Adrenal gland (tissue), 12 donors: ENCODE results near the gene FKBP10. TPM values are rescaled to one million over a fixed set of nuclear protein-coding genes. Genes with fewer than 3 reads are reported as not detected.
A peak's percentile ranks its signal among the peaks of the same experiment; 100 is the strongest.

Experiments
- DNase-seq, 7 donors: peaks; one replicate each; pipeline ENCODE4 v3.0.0-alpha.2; 2019 to 2020
- H3K27ac ChIP-seq, 5 donors: fragments of 200-600 bp; sonication (generic) in 4 of 5; 1 replicate in 3 of 5; 2 replicates in 2 of 5; pipeline versions ENCODE4 v1.5.1 to v1.8.0; 2016 to 2020; ENCODE audit warnings: mild to moderate bottlenecking in 1 of 5
- H3K27me3 ChIP-seq: fragments of 200-600 bp; 2 replicates; pipeline ENCODE4 v1.8.0; 2021
- H3K36me3 ChIP-seq, 2 donors: fragments of 200-600 bp; replicated peaks in 1 of 2; 1 replicate in 1 of 2; 2 replicates in 1 of 2; pipeline versions ENCODE4 v1.5.1 to v1.8.0; 2018 to 2022
- H3K4me1 ChIP-seq, 2 donors: fragments of 200-600 bp; replicated peaks in 1 of 2; 1 replicate in 1 of 2; 2 replicates in 1 of 2; pipeline versions ENCODE4 v1.5.1 to v1.8.0; 2018 to 2021
- H3K4me3 ChIP-seq, 4 donors: fragments of 200-600 bp; sonication (generic) in 3 of 4; one replicate each; pipeline ENCODE4 v1.5.1; 2016 to 2018
- H3K9me3 ChIP-seq, 3 donors: fragments of 200-600 bp; sonication (generic) in 1 of 3; replicated peaks in 1 of 3; 1 replicate in 2 of 3; 2 replicates in 1 of 3; pipeline versions ENCODE4 v1.5.1 to v1.8.0; 2016 to 2021
- CTCF ChIP-seq, 6 experiments: fragments of 450-650 bp in 4 of 6; fragments of 200-600 bp in 2 of 6; sonication (generic) in 1 of 6; IDR thresholded peaks; 1 replicate in 5 of 6; 2 replicates in 1 of 6; pipeline versions ENCODE4 v1.5.1 to v1.8.0; 2016 to 2021; ENCODE audit warnings: antibody characterized with exemption in 6 of 6, mild to moderate bottlenecking in 2 of 6, moderate library complexity in 1 of 6
- POLR2A ChIP-seq, 2 donors: fragments of 450-650 bp; IDR thresholded peaks; one replicate each; pipeline ENCODE4 v1.6.1; 2017; ENCODE audit warnings: antibody characterized with exemption in 2 of 2, mild to moderate bottlenecking in 2 of 2, moderate library complexity in 1 of 2
- WGBS, 4 donors: extraction: QIAGEN DNeasy Blood & Tissue Kit in 2 of 4; methylation state at CpG; one replicate each; pipeline versions ENCODE4 v1.1.5 to v1.1.7; 2013 to 2017; 5-methylcytosine and 5-hydroxymethylcytosine counted together
- intact Hi-C, 2 donors: fragments of 100-400 bp; cut with DNase I; formaldehyde crosslinking; loops; one replicate each; pipeline versions ENCODE4 v1.14.1 to v1.15.0; 2022 to 2023
- polyA plus RNA-seq, 3 donors: library from polyadenylated mRNA; stranded (reverse); fragments of 200-250 nt in 2 of 3; fragments of 350-450 nt in 1 of 3; fragmentation: Illumina TruSeq in 1 of 3; extraction: RNeasy Lipid Tissue Mini Kit (QIAGEN cat#74804) in 1 of 3; gene quantifications; one replicate each; pipeline ENCODE4 v1.2.3, GENCODE V29; 2013 to 2014
- total RNA-seq, 9 donors: library from RNA; depleted of rRNA in 4 of 9; stranded (reverse); fragments of >200 nt in 4 of 9; fragments of 120-200 nt in 1 of 9; fragmentation: NEBNext Ultra II Directional in 1 of 9; extraction: Animal tissue kit (Norgen Biotek cat#: 25700) in 1 of 9; gene quantifications; one replicate each; pipeline versions ENCODE4 v1.1.0 to v1.2.4, GENCODE V29; 2013 to 2023
- donor health status: healthy with polysubstance abuse.
- donor health status: Bipolar disorder and iron deficiency.
- donor health status: DM: yes; HTN: yes; CAD: no.
- donor health status: DM: no; HTN: no; CAD: no.
- donor health status: DM: no; HTN: no; CAD: no.
- donor health status: DM: yes; HTN: yes; CAD: no.

The FKBP10 gene
- total and polyA plus RNA-seq, 12 donors = 28.4 to 244 (median 88.4) TPM

- Histone ChIP-seq H3K4me3 (no peak overlapping the region), H3K27ac (peak overlapping the region; percentile 46 to 85 (median 74)), H3K27me3 (no peaks in the 10 kb centered on the region), H3K36me3 (no peaks in the 10 kb centered on the region), H3K9me3 (no peaks in the 10 kb centered on the region), H3K4me1 (peaks cover 4 to 35% of the 10 kb centered on the region in 2 donors)
- peak; percentile 63 to 90 (median 75) for DNase-seq
- intact Hi-C loops = no loop called here
- TF ChIP-seq POLR2A (IDR thresholded peaks at IDR 0.05) (peak in 1 of 2 donors; percentile 26), CTCF (IDR thresholded peaks at IDR 0.05) (peak in 3 of 6 experiments; percentile 22 to 36 (median 29))
- 40 to 60% (median 46%) methylated on average over 11 to 12 of the region's 12 CpGs for WGBS, 4 donors
Measured at GRCh38 chr17:41777574-41778188, 35.1 kb upstream of the FKBP10 start.

GRCh38 chr17:41779954-41780353, 32.9 kb upstream of the FKBP10 start:
- WGBS, 4 donors = 82 to 100% (median 97%) methylated on average over 1 of the region's 1 CpG

GRCh38 chr17:41781404-41782110, 31.2 kb upstream of the FKBP10 start:
- DNase-seq = peak in 4 of 7 donors; percentile 46 to 81 (median 53)
- 61 to 78% (median 67%) methylated on average over 13 of the region's 13 CpGs for whole genome bisulfite sequencing, 4 donors

More at GRCh38 chr17:41779954-41780353, 32.9 kb upstream of the FKBP10 start:
- intact Hi-C loops = no loop called here
- Histone ChIP-seq H3K27me3 (no peaks in the 10 kb centered on the region), H3K4me1 (peaks cover 4 to 46% of the 10 kb centered on the region in 2 donors), H3K36me3 (no peaks in the 10 kb centered on the region), H3K4me3 (no peak overlapping the region), H3K9me3 (no peaks in the 10 kb centered on the region), H3K27ac (peak overlapping the region in 1 of 5 donors; percentile 46)
- no peak for DNase-seq
- TF ChIP-seq CTCF (IDR thresholded peaks at IDR 0.05) = no peak
- no peak for TF ChIP-seq POLR2A (IDR thresholded peaks at IDR 0.05)

More at GRCh38 chr17:41781404-41782110, 31.2 kb upstream of the FKBP10 start:
- Histone ChIP-seq H3K4me3 (no peak overlapping the region), H3K27ac (peak overlapping the region in 2 of 5 donors; percentile 52 to 78), H3K4me1 (peaks cover 0 to 53% of the 10 kb centered on the region in 2 donors), H3K27me3 (no peaks in the 10 kb centered on the region), H3K36me3 (no peaks in the 10 kb centered on the region), H3K9me3 (no peaks in the 10 kb centered on the region)
- intact Hi-C loops = no loop called here
- no peak for TF ChIP-seq CTCF (IDR thresholded peaks at IDR 0.05)
- no peak for TF ChIP-seq POLR2A (IDR thresholded peaks at IDR 0.05)
